IMR-90 (cell line): Measurements from ENCODE around the gene FBN3. TPM values are rescaled to one million over a fixed set of nuclear protein-coding genes. Genes with fewer than 3 reads are reported as not detected.

Experiments used
- ATAC-seq: fragments of 200-7000 bp; cut with Tn5 transposase; 2 replicates; pipeline ENCODE4 v1.9.1; 2020; ENCODE audit warnings: low read depth, mild to moderate bottlenecking, moderate library complexity
- BruUV-seq: library from RNA; stranded (reverse); fragments of 400-500 nt; replicated peaks from 2 replicates; lab custom pipeline; 2021; lab: Mats Ljungman, UMichigan
- CTCF ChIA-PET: fragments of 300-600 bp; formaldehyde crosslinking; extraction: SDS; loops from one replicate; lab custom pipeline; 2021; ENCODE audit warnings: antibody characterized with exemption; lab: Yijun Ruan, JAX
- POLR2A ChIA-PET: fragments of 300-600 bp; sonication (Branson Sonifier 250); formaldehyde crosslinking; loops from one replicate; lab custom pipeline; 2022; ENCODE audit warnings: antibody characterized with exemption; ENCODE audit not compliant: unreplicated experiment; lab: Charles Lee
- DNase-seq: peaks from one replicate; pipeline ENCODE4 v3.0.0; 2013
- H2AFZ ChIP-seq: replicated peaks from 2 replicates; pipeline ENCODE3; 2013; ENCODE audit warnings: low read length, mild to moderate bottlenecking; ENCODE audit not compliant: poor library complexity
- H2AK5ac ChIP-seq: 2 replicates; pipeline ENCODE4 v1.6.1; 2013; ENCODE audit warnings: low read depth, low read length, inconsistent platforms
- H2AK9ac ChIP-seq: replicated peaks from 2 replicates; pipeline ENCODE3; 2013; ENCODE audit warnings: mild to moderate bottlenecking, low read depth, low read length, moderate library complexity; ENCODE audit not compliant: poor library complexity
- H2BK120ac ChIP-seq: 2 replicates; pipeline ENCODE4 v1.6.1; 2013; ENCODE audit warnings: low read depth, low read length, inconsistent platforms
- H2BK15ac ChIP-seq: 3 replicates; pipeline ENCODE4 v1.6.1; 2013; ENCODE audit warnings: low read depth, low read length, inconsistent platforms
- H2BK20ac ChIP-seq: 2 replicates; pipeline ENCODE4 v1.6.1; 2013; ENCODE audit warnings: low read depth, mild to moderate bottlenecking, inconsistent platforms, low read length, moderate library complexity
- H2BK5ac ChIP-seq: 2 replicates; pipeline ENCODE4 v1.6.1; 2013; ENCODE audit warnings: mild to moderate bottlenecking, low read depth, low read length, inconsistent platforms; ENCODE audit not compliant: poor library complexity, severe bottlenecking
- H3K14ac ChIP-seq: replicated peaks from 2 replicates; pipeline ENCODE4 v1.6.1; 2013; ENCODE audit warnings: low read depth, low read length, inconsistent platforms
- H3K18ac ChIP-seq: 2 replicates; pipeline ENCODE4 v1.6.1; 2013; ENCODE audit warnings: low read depth, low read length, control low read depth
- H3K23ac ChIP-seq: 2 replicates; pipeline ENCODE4 v1.6.1; 2013; ENCODE audit warnings: low read depth, low read length, inconsistent platforms
- H3K27ac ChIP-seq: 2 replicates; pipeline ENCODE4 v1.5.1; 2013; ENCODE audit warnings: mild to moderate bottlenecking, control low read depth, low read length; ENCODE audit not compliant: insufficient read depth
- H3K27me3 ChIP-seq: 2 replicates; pipeline ENCODE4 v1.6.1; 2013; ENCODE audit warnings: low read length; ENCODE audit not compliant: control insufficient read depth, insufficient read depth
- H3K36me3 ChIP-seq: 2 replicates; pipeline ENCODE4 v1.6.1; 2013; ENCODE audit warnings: low read length, mixed read lengths; ENCODE audit not compliant: control insufficient read depth, insufficient read depth
- H3K4ac ChIP-seq: 2 replicates; pipeline ENCODE4 v1.6.1; 2013; ENCODE audit warnings: low read depth, low read length, inconsistent platforms
- H3K4me1 ChIP-seq: 2 replicates; pipeline ENCODE4 v1.6.1; 2013; ENCODE audit warnings: low read length, mixed read lengths; ENCODE audit not compliant: control insufficient read depth, insufficient read depth
- H3K4me2 ChIP-seq: 2 replicates; pipeline ENCODE4 v1.6.1; 2013; ENCODE audit warnings: low read depth, mild to moderate bottlenecking, control low read depth, low read length, moderate library complexity
- H3K4me3 ChIP-seq: 2 replicates; pipeline ENCODE4 v1.5.1; 2013; ENCODE audit warnings: low read depth, mild to moderate bottlenecking, control low read depth, low read length, moderate library complexity; ENCODE audit not compliant: insufficient read depth
- H3K56ac ChIP-seq: 2 replicates; pipeline ENCODE4 v1.6.1; 2013; ENCODE audit warnings: low read length, inconsistent platforms; ENCODE audit not compliant: insufficient read depth; ENCODE audit errors: extremely low read depth
- H3K79me1 ChIP-seq, 2 experiments: 2 replicates each; pipeline ENCODE4 v1.6.1; 2013; ENCODE audit warnings: low read length in 2 of 2, inconsistent platforms in 1 of 2, low read depth in 1 of 2
- H3K9ac ChIP-seq: 2 replicates; pipeline ENCODE4 v1.6.1; 2013; ENCODE audit warnings: low read depth, low read length, control low read depth
- H3K9me1 ChIP-seq: 2 replicates; pipeline ENCODE4 v1.6.1; 2013; ENCODE audit warnings: low read length, inconsistent platforms; ENCODE audit not compliant: insufficient read depth
- H3K9me3 ChIP-seq: 2 replicates; pipeline ENCODE4 v1.6.1; 2013; ENCODE audit warnings: low read length; ENCODE audit not compliant: control insufficient read depth, insufficient read depth
- H4K20me1 ChIP-seq: 2 replicates; pipeline ENCODE4 v1.6.1; 2013; ENCODE audit warnings: low read length, inconsistent platforms; ENCODE audit not compliant: insufficient read depth
- H4K5ac ChIP-seq: 2 replicates; pipeline ENCODE4 v1.6.1; 2013; ENCODE audit warnings: mild to moderate bottlenecking, low read depth, low read length, control low read depth
- H4K8ac ChIP-seq, 2 experiments: 2 replicates each; pipeline ENCODE4 v1.6.1; 2013; ENCODE audit warnings: low read depth in 2 of 2, low read length in 2 of 2, control low read depth in 1 of 2, inconsistent platforms in 1 of 2
- H4K91ac ChIP-seq: 2 replicates; pipeline ENCODE4 v1.6.1; 2013; ENCODE audit warnings: low read depth, low read length, inconsistent platforms; ENCODE audit not compliant: insufficient read depth
- BHLHE40 ChIP-seq: fragments of 150-350 bp; IDR thresholded peaks from 2 replicates; pipeline ENCODE4 v1.6.1; 2016; ENCODE audit warnings: mild to moderate bottlenecking, low read depth, low read length
- RAD21 ChIP-seq: IDR thresholded peaks from 2 replicates; pipeline ENCODE4 v1.6.1; 2012; ENCODE audit warnings: low read length, improper control_type of control experiment
- RCOR1 ChIP-seq: IDR thresholded peaks from 2 replicates; pipeline ENCODE4 v1.6.1; 2012; ENCODE audit warnings: mild to moderate bottlenecking, low read length, improper control_type of control experiment; ENCODE audit not compliant: insufficient replicate concordance
- SMC3 ChIP-seq: fragments of 150-350 bp; IDR thresholded peaks from 2 replicates; pipeline ENCODE4 v1.6.1; 2016; ENCODE audit warnings: low read depth, mild to moderate bottlenecking, antibody characterized with exemption, low read length, moderate library complexity
- WGBS, 2 experiments: methylation state at CpG; one replicate each; pipeline versions ENCODE4 v1.1.5 to v1.1.7; 2013; ENCODE audit warnings: missing lambda C conversion rate in 2 of 2; ENCODE audit not compliant: insufficient read length in 1 of 2; ENCODE audit errors: extremely low coverage in 2 of 2; 5-methylcytosine and 5-hydroxymethylcytosine counted together
- dilution Hi-C: fragments of 300-500 bp; cut with HindIII; formaldehyde crosslinking; loops from one replicate; pipeline ENCODE4 v1.14.3; 2018; ENCODE audit warnings: low sequenced_read_pairs; ENCODE audit not compliant: unreplicated experiment
- in situ Hi-C: fragments of 300-500 bp; cut with MboI; formaldehyde crosslinking; loops from 3 replicates; pipeline ENCODE4 v1.14.3; 2019; ENCODE audit warnings: low sequenced_read_pairs, inconsistent platforms, mixed read lengths
- intact Hi-C: fragments of 100-400 bp; cut with micrococcal nuclease; formaldehyde crosslinking; loops from 2 replicates; pipeline ENCODE4 v1.10.0; 2022
- polyA plus RNA-seq, 3 experiments: library from polyadenylated mRNA; depleted of rRNA; stranded (reverse); fragments of >200 nt; gene quantifications; 2 replicates each; pipeline ENCODE4 v1.2.3, GENCODE V29; 2012; ENCODE audit warnings: low replicate concordance in 1 of 3
- total RNA-seq: library from RNA; depleted of rRNA; stranded (reverse); fragments of >200 nt; gene quantifications from 2 replicates; pipeline ENCODE4 v1.2.3, GENCODE V29; 2012
- TF ChIP-seq, protein P1 (sequence below): conservative IDR thresholded peaks from 2 replicates; pipeline ENCODE4 v1.5.1; 2012; ENCODE audit warnings: mild to moderate bottlenecking, low read depth, low read length, improper control_type of control experiment

Gene FBN3
- total and polyA plus RNA-seq, 2 of the 4 experiments (the other 2 are of a cell fraction) = not detected

DNA sequence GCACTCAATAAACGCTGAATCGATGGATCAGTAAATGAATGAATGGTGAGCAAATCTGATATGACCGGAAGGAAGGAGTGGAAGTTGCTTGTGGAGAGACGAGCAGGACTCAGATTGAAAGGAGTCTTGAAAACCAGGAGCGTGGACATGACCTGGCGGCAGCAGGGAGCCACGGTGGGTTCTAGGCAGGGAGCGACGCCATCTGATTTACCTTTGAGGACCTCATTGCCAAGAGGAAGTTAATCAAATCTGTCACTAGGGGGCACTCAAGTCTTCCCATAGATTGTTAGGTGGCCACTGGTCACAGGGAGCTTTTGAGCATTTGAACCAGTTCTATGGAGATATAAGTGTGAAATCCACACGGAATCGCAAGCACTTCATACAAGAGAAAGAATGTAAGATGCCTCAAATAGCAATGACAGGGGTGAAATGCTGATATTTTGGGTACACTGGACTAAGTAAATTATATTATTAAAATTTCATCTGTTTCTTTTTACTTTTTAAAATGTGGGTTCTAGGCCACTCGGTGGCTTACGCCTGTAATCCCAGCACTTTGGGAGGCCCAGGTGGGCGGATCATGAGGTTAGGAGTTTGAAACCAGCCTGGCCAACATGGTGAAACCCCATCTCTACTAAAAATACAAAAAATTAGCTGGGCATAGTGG lies 9.2 kb upstream of the FBN3 start:
- Histone ChIP-seq H3K9me3 (no peaks in the 10 kb centered on the region), H3K4me1 (peaks cover 5% of the 10 kb centered on the region), H3K14ac (no peak overlapping the region), H2BK15ac (no peak overlapping the region), H4K91ac (no peak overlapping the region), H3K9me1 (no peaks in the 10 kb centered on the region; the same call in 1 of the 2 replicates), H2BK20ac (no peak overlapping the region), H3K4me2 (no peak overlapping the region), H2BK5ac (no peak overlapping the region), H3K18ac (no peak overlapping the region), H3K4ac (no peak overlapping the region), H3K23ac (no peak overlapping the region), H2AK5ac (no peak overlapping the region), H2AK9ac (no peak overlapping the region), H2BK120ac (no peak overlapping the region), H3K27ac (no peak overlapping the region), H2AFZ (no peak overlapping the region), H4K8ac (no peak overlapping the region), H3K27me3 (no peaks in the 10 kb centered on the region), H3K56ac (no peak overlapping the region), H3K9ac (no peak overlapping the region), H4K20me1 (no peaks in the 10 kb centered on the region), H4K5ac (no peak overlapping the region), H3K79me1 (no peaks in the 10 kb centered on the region), H3K36me3 (no peaks in the 10 kb centered on the region), H3K4me3 (no peak overlapping the region)
- no TSS peak for BruUV-seq
- in situ Hi-C loops (loop anchor here (5.0 kb wide), 1 partner anchor 94 kb away; no protein-coding TSS in a partner anchor), dilution Hi-C loops (no loop called here), intact Hi-C loops (loop anchor here (1.0 kb wide), 2 partner anchors 95 to 214 kb away; no protein-coding TSS in a partner anchor)
- ATAC-seq (peak; percentile 60), DNase-seq (peak; percentile 79)
- TF ChIP-seq, protein P1, sequence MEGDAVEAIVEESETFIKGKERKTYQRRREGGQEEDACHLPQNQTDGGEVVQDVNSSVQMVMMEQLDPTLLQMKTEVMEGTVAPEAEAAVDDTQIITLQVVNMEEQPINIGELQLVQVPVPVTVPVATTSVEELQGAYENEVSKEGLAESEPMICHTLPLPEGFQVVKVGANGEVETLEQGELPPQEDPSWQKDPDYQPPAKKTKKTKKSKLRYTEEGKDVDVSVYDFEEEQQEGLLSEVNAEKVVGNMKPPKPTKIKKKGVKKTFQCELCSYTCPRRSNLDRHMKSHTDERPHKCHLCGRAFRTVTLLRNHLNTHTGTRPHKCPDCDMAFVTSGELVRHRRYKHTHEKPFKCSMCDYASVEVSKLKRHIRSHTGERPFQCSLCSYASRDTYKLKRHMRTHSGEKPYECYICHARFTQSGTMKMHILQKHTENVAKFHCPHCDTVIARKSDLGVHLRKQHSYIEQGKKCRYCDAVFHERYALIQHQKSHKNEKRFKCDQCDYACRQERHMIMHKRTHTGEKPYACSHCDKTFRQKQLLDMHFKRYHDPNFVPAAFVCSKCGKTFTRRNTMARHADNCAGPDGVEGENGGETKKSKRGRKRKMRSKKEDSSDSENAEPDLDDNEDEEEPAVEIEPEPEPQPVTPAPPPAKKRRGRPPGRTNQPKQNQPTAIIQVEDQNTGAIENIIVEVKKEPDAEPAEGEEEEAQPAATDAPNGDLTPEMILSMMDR = peak; percentile 78
- TF ChIP-seq RCOR1 (no peak), SMC3 (peak; percentile 61), RAD21 (peak; percentile 78), BHLHE40 (no peak)
- 48% methylated on average over 9 of the region's 14 CpGs; no CpG with 5 or more reads in 1 of the 2 experiments for WGBS, 2 experiments
- ChIA-PET CTCF (interaction anchor here (0.5 to 1.4 kb wide), 7 partner anchors 13 to 424 kb away, joined by 3 to 6 read pairs (median 3); no protein-coding TSS in a partner anchor), POLR2A (no interaction called here)
